Stimulated activated effector memory CD8-positive, alpha-beta T cell treated with anti-CD3 and anti-CD28 coated beads, Interleukin-12 subunit alpha, Interleukin-12 subunit beta, amount 100 ng/mL, for 72 hours (primary cell): ENCODE results near the gene IGLL5.

Source experiments
- ATAC-seq: fragments of 150-1000 bp; cut with Tn5 transposase; 2 replicates; pipeline ENCODE4 v1.10.0; 2021
- DNase-seq, 2 donors: peaks; one replicate each; pipeline ENCODE4 v3.0.0; 2021 to 2022; ENCODE audit warnings: low spot score in 2 of 2
- H3K27ac Mint-ChIP-seq: one replicate; pipeline ENCODE4 v1.8.0; 2022; ENCODE audit warnings: mild to moderate bottlenecking, mixed read lengths
- H3K36me3 Mint-ChIP-seq: one replicate; pipeline ENCODE4 v1.8.0; 2022; ENCODE audit warnings: mild to moderate bottlenecking, mixed read lengths
- H3K4me1 Mint-ChIP-seq: one replicate; pipeline ENCODE4 v1.8.0; 2022; ENCODE audit warnings: mixed read lengths
- H3K4me3 Mint-ChIP-seq: one replicate; pipeline ENCODE4 v1.8.0; 2022; ENCODE audit warnings: mild to moderate bottlenecking, mixed read lengths
- H3K9me3 Mint-ChIP-seq: one replicate; pipeline ENCODE4 v1.8.0; 2022; ENCODE audit warnings: mixed read lengths

Gene IGLL5

GRCh38 chr22:22910272-22911240 lies 22.9 kb downstream of the IGLL5 start:
- ATAC-seq (no peak), DNase-seq (no peak)
- no peak overlapping the region for H3K4me3 Mint-ChIP-seq
- no peaks in the 10 kb centered on the region for H3K9me3 Mint-ChIP-seq
- peaks cover 6% of the 10 kb centered on the region for H3K4me1 Mint-ChIP-seq
- no peaks in the 10 kb centered on the region for H3K36me3 Mint-ChIP-seq
- H3K27ac Mint-ChIP-seq, result no peak overlapping the region

GRCh38 chr22:22911327-22912134 lies 23.9 kb downstream of the IGLL5 start:
- ATAC-seq, result no peak
- Mint-ChIP-seq H3K9me3 (no peaks in the 10 kb centered on the region), H3K4me3 (no peak overlapping the region), H3K36me3 (no peaks in the 10 kb centered on the region), H3K27ac (no peak overlapping the region), H3K4me1 (peaks cover 6% of the 10 kb centered on the region)
- no peak for DNase-seq

- no peak overlapping the region for H3K27ac Mint-ChIP-seq
Measured at GRCh38 chr22:22912135-22912987, 24.7 kb downstream of the IGLL5 start.

GRCh38 chr22:22912988-22913253 lies 25.3 kb downstream of the IGLL5 start:
- Mint-ChIP-seq H3K9me3 (no peaks in the 10 kb centered on the region), H3K4me3 (no peak overlapping the region), H3K4me1 (peaks cover 6% of the 10 kb centered on the region), H3K27ac (no peak overlapping the region), H3K36me3 (no peaks in the 10 kb centered on the region)
- DNase-seq (no peak), ATAC-seq (no peak)

More at GRCh38 chr22:22912135-22912987, 24.7 kb downstream of the IGLL5 start:
- H3K4me3 Mint-ChIP-seq, result no peak overlapping the region
- ATAC-seq (no peak), DNase-seq (no peak)
- no peaks in the 10 kb centered on the region for H3K36me3 Mint-ChIP-seq
- no peaks in the 10 kb centered on the region for H3K9me3 Mint-ChIP-seq
- H3K4me1 Mint-ChIP-seq, result peaks cover 6% of the 10 kb centered on the region

GRCh38 chr22:22913989-22914388 lies 26.4 kb downstream of the IGLL5 start:
- no peak overlapping the region for H3K4me3 Mint-ChIP-seq
- no peaks in the 10 kb centered on the region for H3K36me3 Mint-ChIP-seq
- H3K4me1 Mint-ChIP-seq, result peaks cover 6% of the 10 kb centered on the region
- no peak overlapping the region for H3K27ac Mint-ChIP-seq
- no peaks in the 10 kb centered on the region for H3K9me3 Mint-ChIP-seq
- ATAC-seq (no peak), DNase-seq (no peak)

- Mint-ChIP-seq H3K4me3 (no peak overlapping the region), H3K27ac (no peak overlapping the region), H3K36me3 (no peaks in the 10 kb centered on the region)
Measured at GRCh38 chr22:22914726-22915669, 27.4 kb downstream of the IGLL5 start.

GRCh38 chr22:22915670-22916035 lies 28.0 kb downstream of the IGLL5 start:
- Mint-ChIP-seq H3K4me1 (peaks cover 6% of the 10 kb centered on the region), H3K9me3 (no peaks in the 10 kb centered on the region), H3K4me3 (no peak overlapping the region), H3K36me3 (no peaks in the 10 kb centered on the region), H3K27ac (no peak overlapping the region)
- DNase-seq (no peak), ATAC-seq (no peak)

More at GRCh38 chr22:22914726-22915669, 27.4 kb downstream of the IGLL5 start:
- Mint-ChIP-seq H3K9me3 (no peaks in the 10 kb centered on the region), H3K4me1 (peaks cover 6% of the 10 kb centered on the region)
- ATAC-seq (no peak), DNase-seq (no peak)

- no peak for ATAC-seq
- no peak overlapping the region for H3K27ac Mint-ChIP-seq
- H3K9me3 Mint-ChIP-seq, result no peaks in the 10 kb centered on the region
- no peaks in the 10 kb centered on the region for H3K36me3 Mint-ChIP-seq
- no peak overlapping the region for H3K4me3 Mint-ChIP-seq
- DNase-seq, result no peak
- peaks cover 6% of the 10 kb centered on the region for H3K4me1 Mint-ChIP-seq
Measured at GRCh38 chr22:22916215-22916951, 28.8 kb downstream of the IGLL5 start.

- Mint-ChIP-seq H3K4me3 (no peak overlapping the region), H3K36me3 (no peaks in the 10 kb centered on the region), H3K9me3 (no peaks in the 10 kb centered on the region), H3K27ac (no peak overlapping the region), H3K4me1 (peaks cover 6% of the 10 kb centered on the region)
- DNase-seq (no peak), ATAC-seq (no peak)
Measured at GRCh38 chr22:22916952-22917290, 29.3 kb downstream of the IGLL5 start.

- DNase-seq, result no peak
- H3K4me3 Mint-ChIP-seq, result no peak overlapping the region
- peaks cover 6% of the 10 kb centered on the region for H3K4me1 Mint-ChIP-seq
- ATAC-seq, result no peak
- no peaks in the 10 kb centered on the region for H3K36me3 Mint-ChIP-seq
- no peak overlapping the region for H3K27ac Mint-ChIP-seq
- no peaks in the 10 kb centered on the region for H3K9me3 Mint-ChIP-seq
Measured at GRCh38 chr22:22917377-22917776, 29.8 kb downstream of the IGLL5 start.

- DNase-seq (no peak), ATAC-seq (no peak)
- Mint-ChIP-seq H3K27ac (peak overlapping the region; percentile 70), H3K36me3 (no peaks in the 10 kb centered on the region), H3K4me1 (peaks cover 6% of the 10 kb centered on the region), H3K4me3 (no peak overlapping the region), H3K9me3 (no peaks in the 10 kb centered on the region)
Measured at GRCh38 chr22:22918297-22918965, 30.8 kb downstream of the IGLL5 start.

GRCh38 chr22:22919041-22919440 lies 31.4 kb downstream of the IGLL5 start:
- no peaks in the 10 kb centered on the region for H3K36me3 Mint-ChIP-seq
- DNase-seq (no peak), ATAC-seq (no peak)
- H3K4me3 Mint-ChIP-seq, result no peak overlapping the region
- H3K9me3 Mint-ChIP-seq, result no peaks in the 10 kb centered on the region
- peak overlapping the region; percentile 70 for H3K27ac Mint-ChIP-seq
- peaks cover 5% of the 10 kb centered on the region for H3K4me1 Mint-ChIP-seq

- DNase-seq, result no peak
Measured at GRCh38 chr22:22920104-22920654, 32.6 kb downstream of the IGLL5 start.

More at GRCh38 chr22:22920104-22920654, 32.6 kb downstream of the IGLL5 start:
- no peak overlapping the region for H3K27ac Mint-ChIP-seq
- peaks cover 5% of the 10 kb centered on the region for H3K4me1 Mint-ChIP-seq
- no peak for ATAC-seq
- no peak overlapping the region for H3K4me3 Mint-ChIP-seq
- H3K9me3 Mint-ChIP-seq, result no peaks in the 10 kb centered on the region
- H3K36me3 Mint-ChIP-seq, result no peaks in the 10 kb centered on the region
